NCI-H146 (cell line): ENCODE data around the gene NCOA1.
A peak's percentile ranks its signal among the peaks of the same experiment; 100 is the strongest.
"Not testable (repeated sequence)": the region's sequence is repeated elsewhere in the genome, so short reads cannot be mapped to it uniquely, and the experiment has no call there.

Source experiments
- DNase-seq: peaks from one replicate; lab custom pipeline; 2025; lab: John Stamatoyannopoulos, UW

Gene NCOA1

DNA sequence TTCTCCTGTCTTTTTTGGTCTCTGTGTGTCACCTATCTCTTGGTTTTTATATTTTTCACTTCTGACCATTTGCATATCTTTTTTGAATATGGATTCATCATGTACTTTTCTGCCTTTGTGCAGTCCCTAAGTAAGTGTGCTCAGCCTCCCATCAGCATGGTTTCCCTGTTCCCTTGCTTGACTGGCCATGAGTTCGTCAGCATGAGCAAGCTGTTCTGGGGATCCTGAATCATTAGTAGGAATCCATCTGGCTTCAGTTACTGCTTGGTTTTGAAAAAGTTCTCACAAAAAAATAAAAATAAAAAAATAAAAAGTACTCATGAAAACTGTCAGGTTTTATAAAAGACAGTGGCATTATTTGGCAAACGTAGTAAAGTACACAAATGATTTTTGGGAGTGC lies 144.1 kb downstream of the NCOA1 start:
- DNase-seq: peak; percentile 5

DNA sequence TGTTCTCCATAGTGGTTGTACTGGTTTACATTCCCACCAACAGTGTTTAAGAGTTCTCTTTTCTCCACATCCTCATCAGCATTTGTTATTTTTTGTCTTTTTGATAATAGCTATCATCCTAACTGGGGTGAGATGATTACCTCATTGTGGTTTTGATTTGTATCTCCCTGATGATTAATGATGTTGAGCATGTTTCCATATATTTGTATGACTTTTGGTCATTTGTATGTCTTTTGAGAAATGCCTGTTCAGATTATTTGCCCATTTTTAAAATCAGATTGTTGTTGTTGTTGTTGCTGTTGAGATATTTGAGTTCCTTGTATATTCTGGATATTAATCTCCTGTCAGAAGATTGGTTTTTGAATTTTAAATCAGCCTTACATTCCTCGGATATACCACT lies 147.5 kb downstream of the NCOA1 start:
- DNase-seq: no peak

DNA sequence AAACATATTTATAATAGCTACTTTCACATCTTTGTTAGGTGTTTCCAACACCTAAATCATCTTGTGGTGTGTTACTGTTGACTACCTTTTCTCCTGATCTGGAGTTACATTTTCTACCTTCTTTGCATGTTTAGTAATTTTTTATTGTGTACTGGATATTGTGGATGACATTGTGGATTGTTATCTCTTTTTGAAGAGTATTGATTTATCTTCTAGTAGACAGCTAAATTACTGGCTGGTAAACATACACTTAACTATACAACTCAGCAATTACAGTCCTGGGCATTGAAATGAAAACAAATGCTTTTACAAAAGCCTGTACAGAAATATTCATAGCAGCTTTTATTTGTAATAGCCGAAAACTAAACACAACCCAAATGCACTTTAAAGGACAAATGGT lies 151.3 kb downstream of the NCOA1 start:
- peak; percentile 88 for DNase-seq

DNA sequence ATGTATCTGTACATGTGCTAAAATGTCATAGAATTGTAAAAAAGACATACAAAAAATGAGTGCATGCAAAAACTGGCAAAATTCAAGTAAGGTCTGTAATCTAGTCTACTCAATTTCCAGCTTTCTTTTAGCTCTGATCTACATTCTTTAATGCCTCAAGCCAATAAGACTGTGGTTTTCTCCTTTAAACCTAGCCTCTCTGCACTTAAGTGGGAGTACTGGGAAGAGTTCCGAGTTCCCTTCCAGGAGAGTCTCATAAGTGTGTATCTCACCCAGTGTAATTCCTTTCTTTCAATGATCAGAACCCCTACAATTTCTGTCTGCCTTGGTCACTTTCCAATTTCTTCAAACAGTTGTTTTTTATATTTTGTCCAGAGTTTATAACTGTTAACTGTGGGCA lies 152.0 kb downstream of the NCOA1 start:
- peak; percentile 1 for DNase-seq

DNA sequence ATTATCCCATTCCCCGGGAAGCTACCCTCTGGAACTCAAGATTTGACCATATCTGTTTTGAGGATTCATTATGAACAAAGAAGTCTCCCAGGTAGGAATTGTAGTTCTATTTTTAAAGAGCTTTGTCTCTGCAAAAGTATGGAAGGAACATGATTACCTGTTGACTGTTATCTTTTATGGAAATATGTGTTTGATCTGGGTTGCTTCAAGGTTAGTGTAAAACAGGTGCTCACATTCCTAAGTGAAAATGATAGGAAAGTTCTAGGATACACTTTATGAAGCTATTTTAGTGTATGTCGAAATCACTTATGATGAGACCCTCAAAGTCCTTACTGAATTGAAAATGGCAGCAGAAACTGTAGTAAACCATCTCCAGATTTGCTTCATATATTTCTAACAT lies 153.0 kb downstream of the NCOA1 start:
- DNase-seq: no peak

DNA sequence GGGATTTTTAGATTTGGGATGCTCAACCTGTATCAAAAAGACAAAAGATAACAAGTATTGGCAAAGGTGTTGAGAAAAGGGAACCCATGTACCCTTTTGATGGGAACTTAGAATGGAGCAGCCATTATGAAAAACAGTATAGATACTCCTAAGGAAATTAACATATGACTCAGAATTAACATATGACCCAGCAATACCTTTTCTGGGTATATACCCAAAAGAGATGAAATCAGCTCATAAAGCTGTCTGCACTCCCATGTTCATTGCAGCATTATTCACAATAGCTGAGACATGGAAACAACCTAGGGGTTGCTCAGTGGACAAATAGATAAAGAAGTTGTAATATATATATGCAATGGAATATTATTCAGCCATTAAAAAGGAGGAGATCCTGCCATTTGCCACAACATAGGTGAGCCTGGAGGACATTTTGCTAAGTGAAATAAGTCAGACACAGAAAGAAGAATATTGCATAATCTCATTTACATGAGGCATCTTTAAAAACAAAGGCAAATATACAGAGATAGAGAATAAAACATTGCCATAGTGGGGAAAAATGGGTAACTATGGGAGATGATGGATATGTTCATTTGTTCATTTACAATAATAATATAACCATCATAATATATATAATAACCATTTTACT lies 160.1 kb downstream of the NCOA1 start:
- DNase-seq: no peak

GRCh38 chr2:24651643-24652003 lies 160.6 kb downstream of the NCOA1 start:
- no peak for DNase-seq

- no peak for DNase-seq
Observed at GRCh38 chr2:24652265-24653182, 161.5 kb downstream of the NCOA1 start.

DNA sequence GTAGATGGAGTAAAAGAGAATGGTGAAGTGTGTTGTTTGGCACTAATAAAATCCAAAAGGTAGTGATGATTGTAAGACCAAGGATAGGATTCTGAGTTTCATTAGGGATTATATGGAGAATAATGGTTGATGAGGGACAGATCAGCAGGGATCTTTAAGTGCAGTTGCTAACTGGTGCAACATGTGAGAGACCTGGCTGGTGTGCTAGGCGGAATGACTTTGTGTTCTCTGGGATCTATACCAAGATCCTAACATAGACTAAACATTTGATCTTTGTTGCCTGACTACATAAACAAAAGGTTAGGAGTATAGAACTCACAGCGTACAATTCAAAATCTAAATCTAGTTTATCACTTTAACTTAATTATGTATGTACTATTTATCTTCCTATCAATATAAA lies 166.8 kb downstream of the NCOA1 start:
- DNase-seq: no peak

DNA sequence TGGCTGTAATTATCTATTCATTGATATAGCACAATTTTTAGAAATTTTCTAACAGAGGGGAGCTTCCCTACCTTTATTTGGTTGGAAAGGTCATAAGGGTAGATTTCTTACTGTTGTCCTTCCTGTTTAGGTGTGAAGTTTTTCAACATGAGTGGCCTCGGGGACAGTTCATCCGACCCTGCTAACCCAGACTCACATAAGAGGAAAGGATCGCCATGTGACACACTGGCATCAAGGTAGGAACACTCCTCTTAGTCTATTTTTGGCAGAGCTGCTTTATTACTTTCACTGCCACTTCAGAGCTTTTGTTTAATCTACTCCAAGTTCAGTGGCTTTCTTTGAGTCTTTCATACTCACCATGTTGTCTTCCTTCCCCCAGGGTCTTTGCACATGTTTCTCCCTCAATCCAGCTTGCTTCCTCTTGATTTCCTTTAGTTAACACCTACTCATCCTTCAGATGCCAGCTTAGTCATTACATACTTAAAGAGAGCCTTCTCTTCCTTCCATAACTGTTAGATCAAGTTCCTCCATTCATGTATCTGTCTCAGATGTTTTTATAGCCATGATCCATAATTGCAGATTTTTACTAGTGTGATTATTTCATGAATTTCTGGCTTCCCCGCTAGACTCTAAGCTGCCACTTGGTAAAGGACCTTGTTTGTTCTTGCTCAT lies 167.6 kb downstream of the NCOA1 start:
- no peak for DNase-seq

DNA sequence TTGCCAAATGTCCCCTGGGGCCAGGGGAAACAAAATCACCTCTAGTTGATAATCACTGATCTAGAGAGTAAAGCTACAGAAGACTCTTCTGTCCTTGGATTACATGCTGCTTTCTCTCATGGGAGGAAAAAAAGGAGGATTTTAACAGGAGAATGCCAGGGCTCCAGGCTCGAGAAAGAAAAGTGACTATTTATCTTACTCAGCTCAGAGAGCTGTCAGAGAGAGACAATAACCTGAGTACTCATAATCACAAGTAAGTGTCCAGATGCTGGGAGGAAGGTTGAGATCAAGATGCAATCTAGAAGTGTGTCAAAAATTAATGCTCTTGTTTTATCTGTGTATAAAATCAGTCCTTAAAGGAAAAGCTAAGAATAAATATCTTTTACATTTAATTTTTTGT lies 168.8 kb downstream of the NCOA1 start:
- DNase-seq: no peak

GRCh38 chr2:24667542-24667941 lies 176.5 kb downstream of the NCOA1 start:
- no peak for DNase-seq

- no peak for DNase-seq
Observed at GRCh38 chr2:24671230-24671629, 180.2 kb downstream of the NCOA1 start.

DNA sequence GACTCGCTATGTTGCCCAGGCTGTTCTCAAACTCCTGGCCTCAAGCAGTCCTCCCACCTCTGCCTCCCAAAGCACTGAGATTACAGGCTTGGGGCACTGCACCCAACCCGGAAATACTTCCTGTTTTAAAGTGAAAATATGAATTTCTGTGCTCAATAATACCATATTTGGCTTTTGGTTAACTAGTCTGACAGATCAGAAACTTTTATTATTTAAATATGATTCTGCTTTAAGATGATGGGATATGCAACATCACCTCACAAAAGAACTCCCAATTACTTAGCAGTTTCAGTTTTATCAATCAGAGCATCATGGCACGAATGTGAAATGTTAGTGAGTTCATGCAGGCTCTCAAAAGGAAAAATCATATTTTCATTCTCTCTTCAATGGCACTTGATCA lies 181.5 kb downstream of the NCOA1 start:
- DNase-seq: no peak

DNA sequence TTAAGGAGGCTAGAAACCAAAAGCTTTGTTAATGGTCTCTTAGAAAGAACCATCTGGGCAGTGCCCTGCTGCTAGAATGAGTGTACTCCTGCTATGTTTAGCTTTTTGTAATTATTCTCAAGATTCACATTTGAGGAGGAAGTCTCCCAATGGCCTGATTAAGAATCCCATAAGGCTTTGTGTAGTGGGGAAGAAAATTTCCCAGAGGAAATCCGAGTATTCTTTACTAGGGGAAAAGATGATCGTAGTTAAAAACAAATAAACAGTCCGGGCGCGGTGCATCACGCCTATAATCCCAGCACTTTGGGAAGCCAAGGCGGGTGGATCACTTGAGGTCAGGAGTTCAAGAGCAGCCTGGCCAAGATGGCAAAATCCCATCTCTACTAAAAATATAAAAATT lies 184.3 kb downstream of the NCOA1 start:
- DNase-seq: no peak

DNA sequence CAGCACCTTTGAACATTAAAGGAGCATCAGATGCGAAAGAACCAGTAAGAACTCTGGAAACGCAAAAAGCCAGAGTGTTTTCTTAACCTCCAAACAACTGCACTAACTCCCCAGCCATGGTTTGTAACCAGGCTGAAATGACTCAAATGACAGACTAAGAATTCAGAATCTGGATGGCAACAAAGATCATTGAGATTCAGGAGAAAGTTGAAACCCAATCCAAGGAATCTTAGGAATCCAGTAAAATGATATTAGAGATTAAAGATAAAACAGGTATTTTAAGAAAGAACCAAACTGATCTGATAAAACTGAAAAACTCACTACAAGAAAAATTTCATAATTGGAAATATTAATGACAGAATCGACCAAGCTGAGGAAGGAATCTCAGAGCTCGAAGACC lies 185.4 kb downstream of the NCOA1 start:
- no peak for DNase-seq

DNA sequence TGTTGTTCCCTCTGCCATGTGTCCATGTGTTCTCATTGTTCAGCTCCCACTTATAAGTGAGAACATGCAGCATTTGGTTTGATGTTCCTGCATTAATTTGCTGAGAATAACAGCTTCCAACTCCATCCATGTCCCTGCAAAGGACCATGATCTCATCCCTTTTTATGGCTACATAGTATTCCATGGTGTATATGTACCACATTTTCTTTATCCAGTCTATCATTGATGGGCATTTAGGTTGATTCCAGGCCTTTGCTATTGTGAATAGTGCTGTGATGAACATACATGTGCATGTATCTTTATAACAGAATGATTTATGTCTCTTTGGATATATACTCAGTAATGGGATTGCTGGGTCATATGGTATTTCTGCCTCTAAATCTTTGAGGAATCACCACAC lies 187.0 kb downstream of the NCOA1 start:
- not testable (repeated sequence) for DNase-seq

DNA sequence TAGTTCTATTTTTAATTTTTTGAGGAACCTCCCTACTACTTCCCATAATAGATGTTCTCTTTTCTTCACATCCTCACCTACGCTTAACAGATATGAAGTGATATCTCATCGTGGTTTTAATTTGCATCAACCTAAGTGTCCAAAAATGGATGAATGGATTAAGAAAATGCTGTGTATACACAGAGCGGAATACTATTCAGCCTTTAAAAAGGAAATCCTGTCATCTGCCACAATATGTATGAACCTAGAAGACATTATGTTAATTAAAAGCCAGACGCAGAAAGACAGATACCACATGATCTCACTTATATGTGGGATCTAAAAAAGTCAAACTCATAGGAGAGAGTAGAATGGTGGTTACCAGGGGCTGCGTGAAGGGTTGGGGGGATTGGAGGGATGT lies 189.1 kb downstream of the NCOA1 start:
- DNase-seq: no peak

GRCh38 chr2:24682304-24682703 lies 191.2 kb downstream of the NCOA1 start:
- no peak for DNase-seq

DNA sequence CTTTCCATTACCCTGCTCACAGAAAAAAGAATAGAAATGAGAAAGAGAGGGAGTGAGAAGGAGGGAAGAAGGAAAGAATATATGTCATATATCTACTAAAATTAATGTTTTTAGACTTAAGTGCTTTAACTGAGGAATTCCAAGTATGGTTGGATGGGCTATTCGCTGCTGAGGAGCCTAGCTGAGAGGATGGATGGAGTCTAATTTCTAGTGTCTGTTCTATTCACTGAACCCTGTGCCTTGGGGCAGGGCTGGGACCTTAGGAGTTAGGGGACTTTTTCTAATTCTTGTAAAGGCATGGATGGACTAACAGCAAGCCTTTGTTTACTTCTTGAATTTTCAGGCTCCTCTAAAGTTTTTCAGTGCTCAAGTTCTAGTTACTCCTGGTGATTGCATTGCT lies 192.4 kb downstream of the NCOA1 start:
- no peak for DNase-seq

- no peak for DNase-seq
Observed at GRCh38 chr2:24690524-24690923, 199.5 kb downstream of the NCOA1 start.

DNA sequence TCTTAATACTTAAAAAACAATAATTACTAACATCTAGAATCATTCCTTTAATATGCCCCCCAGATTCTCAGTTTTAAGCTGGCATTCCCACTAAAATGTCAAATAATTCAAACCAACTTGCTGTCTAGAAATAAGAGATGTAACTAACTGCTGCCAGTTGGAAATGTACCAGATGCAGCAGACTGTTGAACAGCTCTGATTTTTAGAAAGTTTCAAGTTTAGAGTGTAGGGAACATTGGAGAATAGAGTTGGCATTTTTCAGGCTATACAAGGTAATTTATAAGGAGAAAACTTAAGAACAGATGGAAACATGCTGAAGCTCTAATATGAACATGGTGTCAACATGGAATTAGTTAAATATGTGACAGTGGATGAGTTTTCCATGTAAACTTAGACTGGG lies 200.8 kb downstream of the NCOA1 start:
- no peak for DNase-seq

DNA sequence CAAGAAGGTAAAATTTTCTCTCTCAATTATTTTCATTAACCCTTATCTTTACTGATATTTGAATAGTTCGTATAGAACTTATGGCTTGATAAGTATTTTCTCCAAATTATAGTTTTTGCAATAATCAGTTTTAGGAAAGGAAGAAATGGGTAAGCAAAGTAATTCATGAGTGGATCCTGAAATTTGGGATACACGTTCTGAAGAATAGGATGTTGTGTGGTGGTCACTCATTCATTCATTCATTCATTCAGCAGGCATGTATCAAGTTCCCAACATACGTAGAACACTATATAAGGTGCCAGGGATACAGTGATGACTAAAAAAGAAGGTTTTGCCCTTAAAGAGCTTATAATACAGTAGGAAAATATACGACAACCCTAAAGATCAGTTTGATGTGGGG lies 206.7 kb downstream of the NCOA1 start:
- DNase-seq: no peak
